SU-DHL-6 (cell line): ENCODE results near the gene TSPAN4.
A peak's percentile ranks its signal among the peaks of the same experiment; 100 is the strongest.

ENCODE experiments used
- EZH2phosphoT487 ChIP-seq: fragments of 200-600 bp; sonication (generic), shearing (Covaris generic); conservative IDR thresholded peaks from 2 replicates; pipeline ENCODE4 v1.6.1; 2018; ENCODE audit warnings: mild to moderate bottlenecking, antibody characterized with exemption, low read length, moderate library complexity, mixed read lengths
- TF ChIP-seq, protein P1 (sequence below): fragments of 200-600 bp; sonication (generic); IDR thresholded peaks from one replicate; pipeline ENCODE4 v1.5.1; 2017; ENCODE audit warnings: antibody characterized with exemption, mild to moderate bottlenecking, low read length, moderate library complexity; ENCODE audit not compliant: insufficient read depth, poor library complexity, severe bottlenecking

DNA sequence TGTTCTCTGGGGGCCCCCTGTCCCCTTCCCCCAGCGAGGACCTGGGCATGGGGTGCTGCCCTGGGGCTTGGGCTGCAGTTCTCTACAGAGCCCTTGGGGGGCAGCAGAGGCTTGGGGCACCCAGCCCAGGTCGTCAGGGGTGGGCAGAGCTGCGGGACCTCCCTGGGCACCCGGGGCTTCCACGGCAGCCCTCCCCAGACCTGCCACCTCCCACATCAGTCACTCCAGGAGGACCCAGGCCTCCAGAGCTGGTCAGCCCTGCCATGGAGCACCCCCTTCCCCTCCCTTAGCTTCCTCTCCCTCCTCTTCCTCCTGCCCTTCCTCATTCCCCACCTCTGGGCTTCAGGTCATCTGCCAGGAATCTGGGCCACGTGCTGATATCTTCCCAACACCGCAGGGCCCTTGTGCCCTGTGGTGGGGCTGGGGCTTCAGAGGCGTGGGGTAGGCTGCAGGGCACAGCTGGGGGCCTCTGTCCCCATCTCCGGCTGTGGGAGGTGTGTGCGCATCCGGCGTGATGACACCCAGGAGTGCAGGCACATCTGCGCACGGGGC, 5.8 kb downstream of the TSPAN4 start:
- TF ChIP-seq, protein P1, sequence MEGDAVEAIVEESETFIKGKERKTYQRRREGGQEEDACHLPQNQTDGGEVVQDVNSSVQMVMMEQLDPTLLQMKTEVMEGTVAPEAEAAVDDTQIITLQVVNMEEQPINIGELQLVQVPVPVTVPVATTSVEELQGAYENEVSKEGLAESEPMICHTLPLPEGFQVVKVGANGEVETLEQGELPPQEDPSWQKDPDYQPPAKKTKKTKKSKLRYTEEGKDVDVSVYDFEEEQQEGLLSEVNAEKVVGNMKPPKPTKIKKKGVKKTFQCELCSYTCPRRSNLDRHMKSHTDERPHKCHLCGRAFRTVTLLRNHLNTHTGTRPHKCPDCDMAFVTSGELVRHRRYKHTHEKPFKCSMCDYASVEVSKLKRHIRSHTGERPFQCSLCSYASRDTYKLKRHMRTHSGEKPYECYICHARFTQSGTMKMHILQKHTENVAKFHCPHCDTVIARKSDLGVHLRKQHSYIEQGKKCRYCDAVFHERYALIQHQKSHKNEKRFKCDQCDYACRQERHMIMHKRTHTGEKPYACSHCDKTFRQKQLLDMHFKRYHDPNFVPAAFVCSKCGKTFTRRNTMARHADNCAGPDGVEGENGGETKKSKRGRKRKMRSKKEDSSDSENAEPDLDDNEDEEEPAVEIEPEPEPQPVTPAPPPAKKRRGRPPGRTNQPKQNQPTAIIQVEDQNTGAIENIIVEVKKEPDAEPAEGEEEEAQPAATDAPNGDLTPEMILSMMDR: peak; percentile 92
- TF ChIP-seq EZH2phosphoT487: no peak
